ENCODE measurements around the gene LYAR. TPM values are rescaled to one million over a fixed set of nuclear protein-coding genes. Genes with fewer than 3 reads are reported as not detected.

Gene LYAR
- total and polyA plus RNA-seq, 2 of the 13 experiments (the other 11 are each of a cell fraction or from before 2014, with no cell fraction given) = 7.8 to 94.2 TPM

DNA sequence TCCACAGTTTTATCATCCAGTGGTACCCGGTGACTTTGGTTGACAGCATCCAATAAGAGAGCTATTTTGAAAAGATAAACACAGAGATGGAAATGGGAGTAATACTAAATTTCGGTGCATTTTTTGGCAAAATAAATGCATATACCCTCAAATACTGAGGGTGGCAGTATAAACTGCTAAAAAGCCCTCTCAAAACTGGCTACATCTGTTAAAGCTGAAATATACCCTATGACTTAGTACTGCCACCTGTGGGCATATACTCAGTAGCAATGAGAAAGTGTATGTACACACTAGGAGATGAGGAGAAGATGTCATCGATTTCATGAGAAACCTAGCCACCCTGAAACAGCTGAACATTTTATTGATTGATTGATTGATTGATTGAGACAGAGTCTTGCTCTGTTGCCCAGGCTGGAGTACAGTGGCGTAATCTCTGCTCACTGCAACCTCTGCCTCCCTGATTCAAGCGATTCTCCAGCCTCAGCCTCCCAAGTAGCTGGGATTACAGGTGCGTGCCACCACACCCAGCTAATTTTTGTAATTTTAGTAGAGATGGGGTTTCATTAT, 29.7 kb downstream of the LYAR start (continued):
- TF ChIP-seq, protein P1, sequence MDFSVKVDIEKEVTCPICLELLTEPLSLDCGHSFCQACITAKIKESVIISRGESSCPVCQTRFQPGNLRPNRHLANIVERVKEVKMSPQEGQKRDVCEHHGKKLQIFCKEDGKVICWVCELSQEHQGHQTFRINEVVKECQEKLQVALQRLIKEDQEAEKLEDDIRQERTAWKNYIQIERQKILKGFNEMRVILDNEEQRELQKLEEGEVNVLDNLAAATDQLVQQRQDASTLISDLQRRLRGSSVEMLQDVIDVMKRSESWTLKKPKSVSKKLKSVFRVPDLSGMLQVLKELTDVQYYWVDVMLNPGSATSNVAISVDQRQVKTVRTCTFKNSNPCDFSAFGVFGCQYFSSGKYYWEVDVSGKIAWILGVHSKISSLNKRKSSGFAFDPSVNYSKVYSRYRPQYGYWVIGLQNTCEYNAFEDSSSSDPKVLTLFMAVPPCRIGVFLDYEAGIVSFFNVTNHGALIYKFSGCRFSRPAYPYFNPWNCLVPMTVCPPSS (IDR thresholded peaks at IDR 0.05) = no peak
- TF ChIP-seq, protein P2, sequence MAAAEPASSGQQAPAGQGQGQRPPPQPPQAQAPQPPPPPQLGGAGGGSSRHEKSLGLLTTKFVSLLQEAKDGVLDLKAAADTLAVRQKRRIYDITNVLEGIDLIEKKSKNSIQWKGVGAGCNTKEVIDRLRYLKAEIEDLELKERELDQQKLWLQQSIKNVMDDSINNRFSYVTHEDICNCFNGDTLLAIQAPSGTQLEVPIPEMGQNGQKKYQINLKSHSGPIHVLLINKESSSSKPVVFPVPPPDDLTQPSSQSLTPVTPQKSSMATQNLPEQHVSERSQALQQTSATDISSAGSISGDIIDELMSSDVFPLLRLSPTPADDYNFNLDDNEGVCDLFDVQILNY (CRISPR knock-in tag; conservative IDR thresholded peaks at IDR 0.05) = no peak
- TF ChIP-seq ZNF790 (CRISPR knock-in tag; IDR thresholded peaks at IDR 0.05; ENCODE audit: borderline replicate concordance) = no peak
- no peak for TF ChIP-seq ZNF138 (CRISPR knock-in tag; IDR thresholded peaks at IDR 0.05; ENCODE audit: low read depth)
- no peak for TF ChIP-seq GABPA (IDR thresholded peaks at IDR 0.05; ENCODE audit: low read depth, low read length)
- TF ChIP-seq GABPA (CRISPR knock-in tag; IDR thresholded peaks at IDR 0.05; ENCODE audit: low read depth) = no peak
- no peak for TF ChIP-seq ZKSCAN1 (IDR thresholded peaks at IDR 0.05; ENCODE audit: low read length)
- TF ChIP-seq, protein P3, sequence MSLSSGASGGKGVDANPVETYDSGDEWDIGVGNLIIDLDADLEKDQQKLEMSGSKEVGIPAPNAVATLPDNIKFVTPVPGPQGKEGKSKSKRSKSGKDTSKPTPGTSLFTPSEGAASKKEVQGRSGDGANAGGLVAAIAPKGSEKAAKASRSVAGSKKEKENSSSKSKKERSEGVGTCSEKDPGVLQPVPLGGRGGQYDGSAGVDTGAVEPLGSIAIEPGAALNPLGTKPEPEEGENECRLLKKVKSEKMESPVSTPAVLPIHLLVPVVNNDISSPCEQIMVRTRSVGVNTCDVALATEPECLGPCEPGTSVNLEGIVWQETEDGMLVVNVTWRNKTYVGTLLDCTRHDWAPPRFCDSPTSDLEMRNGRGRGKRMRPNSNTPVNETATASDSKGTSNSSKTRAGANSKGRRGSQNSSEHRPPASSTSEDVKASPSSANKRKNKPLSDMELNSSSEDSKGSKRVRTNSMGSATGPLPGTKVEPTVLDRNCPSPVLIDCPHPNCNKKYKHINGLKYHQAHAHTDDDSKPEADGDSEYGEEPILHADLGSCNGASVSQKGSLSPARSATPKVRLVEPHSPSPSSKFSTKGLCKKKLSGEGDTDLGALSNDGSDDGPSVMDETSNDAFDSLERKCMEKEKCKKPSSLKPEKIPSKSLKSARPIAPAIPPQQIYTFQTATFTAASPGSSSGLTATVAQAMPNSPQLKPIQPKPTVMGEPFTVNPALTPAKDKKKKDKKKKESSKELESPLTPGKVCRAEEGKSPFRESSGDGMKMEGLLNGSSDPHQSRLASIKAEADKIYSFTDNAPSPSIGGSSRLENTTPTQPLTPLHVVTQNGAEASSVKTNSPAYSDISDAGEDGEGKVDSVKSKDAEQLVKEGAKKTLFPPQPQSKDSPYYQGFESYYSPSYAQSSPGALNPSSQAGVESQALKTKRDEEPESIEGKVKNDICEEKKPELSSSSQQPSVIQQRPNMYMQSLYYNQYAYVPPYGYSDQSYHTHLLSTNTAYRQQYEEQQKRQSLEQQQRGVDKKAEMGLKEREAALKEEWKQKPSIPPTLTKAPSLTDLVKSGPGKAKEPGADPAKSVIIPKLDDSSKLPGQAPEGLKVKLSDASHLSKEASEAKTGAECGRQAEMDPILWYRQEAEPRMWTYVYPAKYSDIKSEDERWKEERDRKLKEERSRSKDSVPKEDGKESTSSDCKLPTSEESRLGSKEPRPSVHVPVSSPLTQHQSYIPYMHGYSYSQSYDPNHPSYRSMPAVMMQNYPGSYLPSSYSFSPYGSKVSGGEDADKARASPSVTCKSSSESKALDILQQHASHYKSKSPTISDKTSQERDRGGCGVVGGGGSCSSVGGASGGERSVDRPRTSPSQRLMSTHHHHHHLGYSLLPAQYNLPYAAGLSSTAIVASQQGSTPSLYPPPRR (CRISPR knock-in tag; IDR thresholded peaks at IDR 0.05; ENCODE audit: borderline replicate concordance) = no peak
- TF ChIP-seq SNRNP70 (IDR thresholded peaks at IDR 0.05; ENCODE audit: low read depth, low read length) = no peak
- peak; percentile 5; the same call in 1 of the 2 replicates for TF ChIP-seq KDM5A (IDR thresholded peaks at IDR 0.05; ENCODE audit: borderline replicate concordance, low read length)
- no peak for TF ChIP-seq SRSF4 (IDR thresholded peaks at IDR 0.05; ENCODE audit: low read depth, low read length, poor library complexity, severe bottlenecking)
- no peak for TF ChIP-seq ERF (CRISPR knock-in tag; IDR thresholded peaks at IDR 0.05)
- TF ChIP-seq, protein P4, sequence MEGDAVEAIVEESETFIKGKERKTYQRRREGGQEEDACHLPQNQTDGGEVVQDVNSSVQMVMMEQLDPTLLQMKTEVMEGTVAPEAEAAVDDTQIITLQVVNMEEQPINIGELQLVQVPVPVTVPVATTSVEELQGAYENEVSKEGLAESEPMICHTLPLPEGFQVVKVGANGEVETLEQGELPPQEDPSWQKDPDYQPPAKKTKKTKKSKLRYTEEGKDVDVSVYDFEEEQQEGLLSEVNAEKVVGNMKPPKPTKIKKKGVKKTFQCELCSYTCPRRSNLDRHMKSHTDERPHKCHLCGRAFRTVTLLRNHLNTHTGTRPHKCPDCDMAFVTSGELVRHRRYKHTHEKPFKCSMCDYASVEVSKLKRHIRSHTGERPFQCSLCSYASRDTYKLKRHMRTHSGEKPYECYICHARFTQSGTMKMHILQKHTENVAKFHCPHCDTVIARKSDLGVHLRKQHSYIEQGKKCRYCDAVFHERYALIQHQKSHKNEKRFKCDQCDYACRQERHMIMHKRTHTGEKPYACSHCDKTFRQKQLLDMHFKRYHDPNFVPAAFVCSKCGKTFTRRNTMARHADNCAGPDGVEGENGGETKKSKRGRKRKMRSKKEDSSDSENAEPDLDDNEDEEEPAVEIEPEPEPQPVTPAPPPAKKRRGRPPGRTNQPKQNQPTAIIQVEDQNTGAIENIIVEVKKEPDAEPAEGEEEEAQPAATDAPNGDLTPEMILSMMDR (CRISPR knock-in tag; IDR thresholded peaks at IDR 0.05) = peak; percentile 70
- no peak for TF ChIP-seq FOXP1 (IDR thresholded peaks at IDR 0.05)
- no peak for TF ChIP-seq FOXP1 (CRISPR knock-in tag; IDR thresholded peaks at IDR 0.05)
- TF ChIP-seq ZMYM3 (CRISPR knock-in tag; IDR thresholded peaks at IDR 0.05) = peak; percentile 60; the same call in 1 of the 2 replicates
- TF ChIP-seq, protein P5, sequence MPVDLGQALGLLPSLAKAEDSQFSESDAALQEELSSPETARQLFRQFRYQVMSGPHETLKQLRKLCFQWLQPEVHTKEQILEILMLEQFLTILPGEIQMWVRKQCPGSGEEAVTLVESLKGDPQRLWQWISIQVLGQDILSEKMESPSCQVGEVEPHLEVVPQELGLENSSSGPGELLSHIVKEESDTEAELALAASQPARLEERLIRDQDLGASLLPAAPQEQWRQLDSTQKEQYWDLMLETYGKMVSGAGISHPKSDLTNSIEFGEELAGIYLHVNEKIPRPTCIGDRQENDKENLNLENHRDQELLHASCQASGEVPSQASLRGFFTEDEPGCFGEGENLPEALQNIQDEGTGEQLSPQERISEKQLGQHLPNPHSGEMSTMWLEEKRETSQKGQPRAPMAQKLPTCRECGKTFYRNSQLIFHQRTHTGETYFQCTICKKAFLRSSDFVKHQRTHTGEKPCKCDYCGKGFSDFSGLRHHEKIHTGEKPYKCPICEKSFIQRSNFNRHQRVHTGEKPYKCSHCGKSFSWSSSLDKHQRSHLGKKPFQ (CRISPR knock-in tag; IDR thresholded peaks at IDR 0.05; ENCODE audit: insufficient replicate concordance) = no peak
- TF ChIP-seq XBP1 (CRISPR knock-in tag; IDR thresholded peaks at IDR 0.05) = no peak
- no peak for TF ChIP-seq KDM2A (CRISPR knock-in tag; IDR thresholded peaks at IDR 0.05; ENCODE audit: borderline replicate concordance, low read depth)

Data from HepG2 (cell line).